Measurements from ENCODE around the gene HSD17B4.

DNA sequence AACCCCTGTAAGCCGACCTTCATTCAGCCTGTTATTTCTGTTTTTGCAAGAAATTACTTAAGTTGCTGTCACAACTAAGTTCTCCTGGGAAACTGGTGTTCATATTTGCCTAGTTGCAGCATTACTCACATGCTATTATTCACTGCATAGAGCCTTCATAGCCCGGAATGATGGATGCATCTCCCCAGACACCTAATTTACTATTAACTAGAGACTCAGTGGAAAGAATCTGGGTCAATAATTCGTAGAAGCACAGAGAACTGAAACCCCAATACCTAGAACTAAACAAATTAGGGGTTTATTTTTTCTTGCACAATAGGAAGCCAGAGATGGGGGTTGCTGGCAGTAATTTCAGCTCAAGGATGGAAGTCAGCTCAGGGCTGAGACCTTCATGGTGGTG lies 131.4 kb downstream of the HSD17B4 start:
- TF ChIP-seq, protein P1, sequence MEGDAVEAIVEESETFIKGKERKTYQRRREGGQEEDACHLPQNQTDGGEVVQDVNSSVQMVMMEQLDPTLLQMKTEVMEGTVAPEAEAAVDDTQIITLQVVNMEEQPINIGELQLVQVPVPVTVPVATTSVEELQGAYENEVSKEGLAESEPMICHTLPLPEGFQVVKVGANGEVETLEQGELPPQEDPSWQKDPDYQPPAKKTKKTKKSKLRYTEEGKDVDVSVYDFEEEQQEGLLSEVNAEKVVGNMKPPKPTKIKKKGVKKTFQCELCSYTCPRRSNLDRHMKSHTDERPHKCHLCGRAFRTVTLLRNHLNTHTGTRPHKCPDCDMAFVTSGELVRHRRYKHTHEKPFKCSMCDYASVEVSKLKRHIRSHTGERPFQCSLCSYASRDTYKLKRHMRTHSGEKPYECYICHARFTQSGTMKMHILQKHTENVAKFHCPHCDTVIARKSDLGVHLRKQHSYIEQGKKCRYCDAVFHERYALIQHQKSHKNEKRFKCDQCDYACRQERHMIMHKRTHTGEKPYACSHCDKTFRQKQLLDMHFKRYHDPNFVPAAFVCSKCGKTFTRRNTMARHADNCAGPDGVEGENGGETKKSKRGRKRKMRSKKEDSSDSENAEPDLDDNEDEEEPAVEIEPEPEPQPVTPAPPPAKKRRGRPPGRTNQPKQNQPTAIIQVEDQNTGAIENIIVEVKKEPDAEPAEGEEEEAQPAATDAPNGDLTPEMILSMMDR (IDR thresholded peaks at IDR 0.05) = no peak
- no peak for TF ChIP-seq POLR2A (IDR thresholded peaks at IDR 0.05)
- no peak for TF ChIP-seq EP300 (IDR thresholded peaks at IDR 0.05)

Data from ovary (tissue), 3 donors.